ENCODE results near the gene ABCA7. TPM values are rescaled to one million over a fixed set of nuclear protein-coding genes. Genes with fewer than 3 reads are reported as not detected.

Gene ABCA7
- total RNA-seq, 1 experiment from 2014 or later = 91.4 TPM

- ChIA-PET CTCF (no interaction called here), POLR2A (no interaction called here), RAD21 (ENCODE audit: low non-redundant PET in 1 of 2, low total read pairs in 2 of 2, uncharacterized antibody in 2 of 2, unreplicated experiment in 2 of 2) (no interaction called here)
- H3K4me3 ChIP-seq (replicated peaks in 1 of 2; ENCODE audit: low read depth in 1 of 2, low read length in 2 of 2) = no peak overlapping the region
- peaks cover 0 to 10% of the 10 kb centered on the region in 2 experiments; a peak in 1 of 4 replicates for H3K36me3 ChIP-seq (ENCODE audit: control insufficient read depth in 1 of 2, insufficient read depth in 2 of 2, low read length in 2 of 2)
- ATAC-seq = no peak
- intact Hi-C loops (cut with micrococcal nuclease) = no loop called here
- H2AFZ ChIP-seq (ENCODE audit: low read depth, low read length, poor library complexity, severe bottlenecking) = no peak overlapping the region
- H3K9me3 ChIP-seq (ENCODE audit: control insufficient read depth in 1 of 2, insufficient read depth in 1 of 2, low read depth in 1 of 2, low read length in 2 of 2) = no peaks in the 10 kb centered on the region
- H3K9ac ChIP-seq (ENCODE audit: low read length) = no peak overlapping the region
- H3K79me2 ChIP-seq (ENCODE audit: insufficient read depth, low read length) = peaks cover 25% of the 10 kb centered on the region; the same call in 1 of the 2 replicates
- H4K20me1 ChIP-seq (ENCODE audit: insufficient read depth) = no peaks in the 10 kb centered on the region
- no peak overlapping the region for H3K27ac ChIP-seq (ENCODE audit: low read depth, low read length)
- no TSS peak for BruUV-seq (replicated peaks)
- H3K9me2 ChIP-seq (ENCODE audit: insufficient read depth) = no peaks in the 10 kb centered on the region
- no peak for DNase-seq (ENCODE audit: low read depth, low spot score)
- no peaks in the 10 kb centered on the region for H3K27me3 ChIP-seq (ENCODE audit: insufficient read depth, low read length)
- no peak for TF ChIP-seq EZH2phosphoT487 (IDR thresholded peaks at IDR 0.05; ENCODE audit: borderline replicate concordance)
- TF ChIP-seq, protein P1, sequence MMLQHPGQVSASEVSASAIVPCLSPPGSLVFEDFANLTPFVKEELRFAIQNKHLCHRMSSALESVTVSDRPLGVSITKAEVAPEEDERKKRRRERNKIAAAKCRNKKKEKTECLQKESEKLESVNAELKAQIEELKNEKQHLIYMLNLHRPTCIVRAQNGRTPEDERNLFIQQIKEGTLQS (IDR thresholded peaks at IDR 0.05) = no peak
- TF ChIP-seq FOSL1 (IDR thresholded peaks at IDR 0.05; ENCODE audit: low read depth) = no peak
- TF ChIP-seq, protein P2, sequence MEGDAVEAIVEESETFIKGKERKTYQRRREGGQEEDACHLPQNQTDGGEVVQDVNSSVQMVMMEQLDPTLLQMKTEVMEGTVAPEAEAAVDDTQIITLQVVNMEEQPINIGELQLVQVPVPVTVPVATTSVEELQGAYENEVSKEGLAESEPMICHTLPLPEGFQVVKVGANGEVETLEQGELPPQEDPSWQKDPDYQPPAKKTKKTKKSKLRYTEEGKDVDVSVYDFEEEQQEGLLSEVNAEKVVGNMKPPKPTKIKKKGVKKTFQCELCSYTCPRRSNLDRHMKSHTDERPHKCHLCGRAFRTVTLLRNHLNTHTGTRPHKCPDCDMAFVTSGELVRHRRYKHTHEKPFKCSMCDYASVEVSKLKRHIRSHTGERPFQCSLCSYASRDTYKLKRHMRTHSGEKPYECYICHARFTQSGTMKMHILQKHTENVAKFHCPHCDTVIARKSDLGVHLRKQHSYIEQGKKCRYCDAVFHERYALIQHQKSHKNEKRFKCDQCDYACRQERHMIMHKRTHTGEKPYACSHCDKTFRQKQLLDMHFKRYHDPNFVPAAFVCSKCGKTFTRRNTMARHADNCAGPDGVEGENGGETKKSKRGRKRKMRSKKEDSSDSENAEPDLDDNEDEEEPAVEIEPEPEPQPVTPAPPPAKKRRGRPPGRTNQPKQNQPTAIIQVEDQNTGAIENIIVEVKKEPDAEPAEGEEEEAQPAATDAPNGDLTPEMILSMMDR (IDR thresholded peaks at IDR 0.05 in 2 of 3, conservative IDR thresholded peaks at IDR 0.05 in 1 of 3; ENCODE audit: borderline replicate concordance in 1 of 3, insufficient read depth in 1 of 3, low read depth in 2 of 3, low read length in 2 of 3) = no peak
- H3K4me2 ChIP-seq (ENCODE audit: low read length) = no peak overlapping the region
- peaks cover 10 to 48% of the 10 kb centered on the region in 2 experiments for H3K4me1 ChIP-seq (ENCODE audit: control insufficient read depth in 1 of 2, insufficient read depth in 2 of 2, low read length in 2 of 2)
Observed at GRCh38 chr19:1070931-1071791, 31.3 kb downstream of the ABCA7 start.

Measured in HCT116 (cell line).